SH-SY5Y (cell line): Measurements from ENCODE around the gene ARHGEF16.

ENCODE experiments used
- GATA2 ChIP-seq: IDR thresholded peaks from 2 replicates; pipeline ENCODE4 v1.6.1; 2011; ENCODE audit warnings: mild to moderate bottlenecking, low read depth, low read length
- GATA3 ChIP-seq: IDR thresholded peaks from 2 replicates; pipeline ENCODE4 v1.6.1; 2011; ENCODE audit warnings: low read depth, mild to moderate bottlenecking, low read length, moderate library complexity

DNA sequence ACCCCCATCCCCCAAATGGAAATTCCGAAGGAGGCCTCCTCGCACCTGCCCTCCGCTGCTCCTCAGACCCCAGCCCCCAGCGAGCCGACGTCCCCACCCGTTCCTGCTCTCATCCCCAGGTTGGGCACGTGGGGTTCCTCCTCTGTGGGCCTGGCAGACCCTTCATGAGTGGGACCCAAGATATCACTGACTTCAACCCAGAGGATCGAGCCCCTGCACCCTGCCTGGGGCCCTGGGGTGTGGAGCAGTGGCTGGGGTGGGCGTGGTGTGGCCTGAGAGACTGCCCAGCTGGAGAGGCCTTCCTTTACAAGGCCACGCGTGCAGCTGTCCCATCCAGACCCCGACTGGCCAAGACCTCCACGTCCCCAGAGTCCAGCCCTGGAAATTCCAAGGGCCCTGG, 17.6 kb upstream of the ARHGEF16 start:
- TF ChIP-seq GATA2, result no peak
- TF ChIP-seq GATA3, result no peak
